ENCODE results near the gene LRIT2.

DNA sequence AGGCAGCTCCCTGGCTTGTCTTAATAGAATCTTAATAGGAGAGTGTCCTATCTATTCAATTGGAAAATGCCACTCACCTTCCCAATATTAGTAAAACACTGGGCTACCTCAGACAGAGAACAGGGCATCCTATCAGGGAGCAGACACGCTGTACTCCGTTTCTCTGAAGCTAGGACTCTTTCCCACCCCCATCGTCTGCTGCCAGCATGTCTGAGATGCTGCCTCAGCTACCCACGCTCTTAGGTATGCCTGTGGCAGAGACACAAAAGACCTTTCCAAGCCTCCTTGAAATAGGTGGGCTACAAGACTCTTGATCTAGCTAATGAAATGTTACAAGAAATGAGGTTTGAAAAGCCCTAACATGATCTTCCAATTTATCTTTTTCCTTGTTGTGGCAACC lies 2.5 kb upstream of the LRIT2 start:
- TF ChIP-seq POLR2A (IDR thresholded peaks at IDR 0.05) (no peak), EP300 (IDR thresholded peaks at IDR 0.05) (no peak)
- TF ChIP-seq, protein P1, sequence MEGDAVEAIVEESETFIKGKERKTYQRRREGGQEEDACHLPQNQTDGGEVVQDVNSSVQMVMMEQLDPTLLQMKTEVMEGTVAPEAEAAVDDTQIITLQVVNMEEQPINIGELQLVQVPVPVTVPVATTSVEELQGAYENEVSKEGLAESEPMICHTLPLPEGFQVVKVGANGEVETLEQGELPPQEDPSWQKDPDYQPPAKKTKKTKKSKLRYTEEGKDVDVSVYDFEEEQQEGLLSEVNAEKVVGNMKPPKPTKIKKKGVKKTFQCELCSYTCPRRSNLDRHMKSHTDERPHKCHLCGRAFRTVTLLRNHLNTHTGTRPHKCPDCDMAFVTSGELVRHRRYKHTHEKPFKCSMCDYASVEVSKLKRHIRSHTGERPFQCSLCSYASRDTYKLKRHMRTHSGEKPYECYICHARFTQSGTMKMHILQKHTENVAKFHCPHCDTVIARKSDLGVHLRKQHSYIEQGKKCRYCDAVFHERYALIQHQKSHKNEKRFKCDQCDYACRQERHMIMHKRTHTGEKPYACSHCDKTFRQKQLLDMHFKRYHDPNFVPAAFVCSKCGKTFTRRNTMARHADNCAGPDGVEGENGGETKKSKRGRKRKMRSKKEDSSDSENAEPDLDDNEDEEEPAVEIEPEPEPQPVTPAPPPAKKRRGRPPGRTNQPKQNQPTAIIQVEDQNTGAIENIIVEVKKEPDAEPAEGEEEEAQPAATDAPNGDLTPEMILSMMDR (IDR thresholded peaks at IDR 0.05), result no peak
